CD4-positive, alpha-beta T cell (primary cell): ENCODE results near the gene TEX2. TPM values are rescaled to one million over a fixed set of nuclear protein-coding genes. Genes with fewer than 3 reads are reported as not detected.
A peak's percentile ranks its signal among the peaks of the same experiment; 100 is the strongest.

Source experiments
- ATAC-seq: fragments of 200-7000 bp; cut with Tn5 transposase; one replicate; pipeline ENCODE4 v1.10.0; 2022; ENCODE audit warnings: mild to moderate bottlenecking; ENCODE audit not compliant: poor library complexity
- CTCF ChIA-PET: fragments of 350-600 bp; sonication (Branson Sonifier 250); formaldehyde crosslinking; loops from one replicate; lab custom pipeline; 2021; ENCODE audit warnings: antibody characterized with exemption, inconsistent platforms; lab: Charles Lee
- POLR2A ChIA-PET: fragments of 350-600 bp; sonication (Branson Sonifier 250); formaldehyde crosslinking; loops from one replicate; lab custom pipeline; 2021; ENCODE audit warnings: antibody characterized with exemption, inconsistent platforms; lab: Charles Lee
- DNase-seq, 14 experiments: peaks; one replicate each; pipeline ENCODE4 v3.0.0-alpha.2; 2013 to 2020; ENCODE audit warnings: mixed read lengths in 2 of 14
- H3K27ac ChIP-seq, 2 donors: one replicate each; pipeline versions ENCODE4 v1.5.1 to v1.7.0; 2013; ENCODE audit warnings: low read length in 2 of 2, low read depth in 1 of 2, mild to moderate bottlenecking in 1 of 2
- H3K27me3 ChIP-seq, 2 experiments: 1 replicate in 1 of 2; 2 replicates in 1 of 2; pipeline versions ENCODE4 v1.6.1 to v1.7.0; 2013; ENCODE audit warnings: low read length in 2 of 2, control low read depth in 1 of 2, mild to moderate bottlenecking in 1 of 2, moderate library complexity in 1 of 2; ENCODE audit not compliant: insufficient read depth in 2 of 2, control insufficient read depth in 1 of 2
- H3K36me3 ChIP-seq: one replicate; pipeline ENCODE4 v1.6.1; 2013; ENCODE audit warnings: low read length, control low read depth; ENCODE audit not compliant: insufficient read depth
- H3K4me1 ChIP-seq: one replicate; pipeline ENCODE4 v1.6.1; 2013; ENCODE audit warnings: low read length, control low read depth; ENCODE audit not compliant: insufficient read depth
- H3K4me3 ChIP-seq: one replicate; pipeline ENCODE4 v1.5.1; 2013; ENCODE audit warnings: mild to moderate bottlenecking, low read length, moderate library complexity
- H3K9me3 ChIP-seq, 2 experiments: 1 replicate in 1 of 2; 2 replicates in 1 of 2; pipeline versions ENCODE4 v1.6.1 to v1.7.0; 2013; ENCODE audit warnings: low read length in 2 of 2, mild to moderate bottlenecking in 2 of 2, control low read depth in 1 of 2, moderate library complexity in 1 of 2; ENCODE audit not compliant: control insufficient read depth in 1 of 2, insufficient read depth in 1 of 2
- H3K27ac Mint-ChIP-seq: one replicate; pipeline ENCODE4 v1.8.0; 2020; ENCODE audit warnings: mixed read lengths
- H3K27me3 Mint-ChIP-seq: one replicate; pipeline ENCODE4 v1.8.0; 2021; ENCODE audit warnings: mixed read lengths
- H3K36me3 Mint-ChIP-seq: one replicate; pipeline ENCODE4 v1.8.0; 2021; ENCODE audit warnings: low read depth, mixed read lengths
- H3K4me1 Mint-ChIP-seq: one replicate; pipeline ENCODE4 v1.8.0; 2021; ENCODE audit warnings: low read depth, mixed read lengths
- H3K4me3 Mint-ChIP-seq: one replicate; pipeline ENCODE4 v1.8.0; 2020; ENCODE audit warnings: mild to moderate bottlenecking, mixed read lengths
- H3K9me3 Mint-ChIP-seq: one replicate; pipeline ENCODE4 v1.8.0; 2020; ENCODE audit warnings: mixed read lengths
- intact Hi-C, 2 experiments: fragments of 100-400 bp; cut with DNase I in 1 of 2; cut with micrococcal nuclease in 1 of 2; formaldehyde crosslinking; loops; one replicate each; pipeline versions ENCODE4 v1.15.1 to v1.9.0; 2023 to 2025; cut with DNase I, micrococcal nuclease
- total RNA-seq, 174 experiments: library from RNA in 2 of 174; stranded (reverse) in 2 of 174; gene quantifications; one replicate each; pipeline ENCODE4 v1.2.3 and lab custom pipeline; 2021 to 2026
- TF ChIP-seq, protein P1 (sequence below): fragments of 200-600 bp; IDR thresholded peaks from one replicate; pipeline ENCODE4 v1.8.0; 2022; ENCODE audit warnings: antibody characterized with exemption, mild to moderate bottlenecking

The TEX2 gene
- total RNA-seq, 2 experiments from 2014 or later, result 8.6 to 8.9 TPM

DNA sequence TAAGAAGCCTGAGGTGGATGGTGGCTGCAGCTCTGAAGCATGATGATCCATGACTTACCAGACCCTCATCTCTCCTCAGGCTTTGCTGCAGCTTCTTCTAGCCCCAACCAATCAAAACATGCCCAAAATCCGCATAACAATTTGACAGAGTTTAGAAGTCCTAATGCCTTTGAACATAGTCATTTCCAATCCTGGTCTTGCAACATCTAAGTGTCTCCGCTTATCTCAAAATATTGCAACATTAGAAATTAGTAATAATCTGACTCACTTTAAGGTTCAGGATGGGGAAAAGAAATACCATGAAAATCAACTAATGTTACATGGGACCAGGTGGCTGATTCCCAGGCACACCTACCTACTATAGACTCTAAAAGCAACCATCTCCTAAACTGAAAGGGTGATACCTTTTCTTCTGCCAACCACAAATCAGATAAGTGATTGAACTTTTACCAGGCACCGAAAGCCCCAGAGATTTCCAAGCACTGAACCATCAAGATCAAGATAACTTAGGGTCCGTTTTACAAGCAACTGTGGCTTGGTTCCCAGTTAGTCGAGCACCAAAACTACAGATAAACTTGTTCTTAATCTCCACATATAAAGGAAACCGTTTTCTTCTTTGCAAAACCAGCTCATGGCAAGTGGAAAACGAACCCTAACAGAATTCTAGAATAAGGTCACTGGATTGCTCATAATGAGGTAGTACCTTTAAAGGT is 147.1 kb downstream of the TEX2 start:
- no peaks in the 10 kb centered on the region for H3K27me3 Mint-ChIP-seq
- no peaks in the 10 kb centered on the region for H3K9me3 Mint-ChIP-seq
- DNase-seq, result peak in 1 of 14 experiments; percentile 45
- Histone ChIP-seq H3K4me3 (no peak overlapping the region), H3K4me1 (peaks cover 63% of the 10 kb centered on the region), H3K36me3 (peaks cover 16% of the 10 kb centered on the region), H3K9me3 (no peaks in the 10 kb centered on the region), H3K27ac (no peak overlapping the region), H3K27me3 (no peaks in the 10 kb centered on the region)
- peaks cover 20% of the 10 kb centered on the region for H3K36me3 Mint-ChIP-seq
- no peak for ATAC-seq
- peak overlapping the region; percentile 69 for H3K27ac Mint-ChIP-seq
- TF ChIP-seq, protein P1, sequence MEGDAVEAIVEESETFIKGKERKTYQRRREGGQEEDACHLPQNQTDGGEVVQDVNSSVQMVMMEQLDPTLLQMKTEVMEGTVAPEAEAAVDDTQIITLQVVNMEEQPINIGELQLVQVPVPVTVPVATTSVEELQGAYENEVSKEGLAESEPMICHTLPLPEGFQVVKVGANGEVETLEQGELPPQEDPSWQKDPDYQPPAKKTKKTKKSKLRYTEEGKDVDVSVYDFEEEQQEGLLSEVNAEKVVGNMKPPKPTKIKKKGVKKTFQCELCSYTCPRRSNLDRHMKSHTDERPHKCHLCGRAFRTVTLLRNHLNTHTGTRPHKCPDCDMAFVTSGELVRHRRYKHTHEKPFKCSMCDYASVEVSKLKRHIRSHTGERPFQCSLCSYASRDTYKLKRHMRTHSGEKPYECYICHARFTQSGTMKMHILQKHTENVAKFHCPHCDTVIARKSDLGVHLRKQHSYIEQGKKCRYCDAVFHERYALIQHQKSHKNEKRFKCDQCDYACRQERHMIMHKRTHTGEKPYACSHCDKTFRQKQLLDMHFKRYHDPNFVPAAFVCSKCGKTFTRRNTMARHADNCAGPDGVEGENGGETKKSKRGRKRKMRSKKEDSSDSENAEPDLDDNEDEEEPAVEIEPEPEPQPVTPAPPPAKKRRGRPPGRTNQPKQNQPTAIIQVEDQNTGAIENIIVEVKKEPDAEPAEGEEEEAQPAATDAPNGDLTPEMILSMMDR, result no peak
- CTCF ChIA-PET, result interaction anchor here (1.0 to 1.2 kb wide), 2 partner anchors 87 to 90 kb away, joined by 3 read pairs; no protein-coding TSS in a partner anchor
- H3K4me1 Mint-ChIP-seq, result peaks cover 61% of the 10 kb centered on the region
- intact Hi-C loops, result no loop called here
- H3K4me3 Mint-ChIP-seq, result peak overlapping the region; percentile 57
- POLR2A ChIA-PET, result interaction anchor here (0.5 to 4.0 kb wide), 10 partner anchors 9 to 63 kb away, joined by 3 to 12 read pairs (median 3); partner anchors contain the start of gene ERN1

DNA sequence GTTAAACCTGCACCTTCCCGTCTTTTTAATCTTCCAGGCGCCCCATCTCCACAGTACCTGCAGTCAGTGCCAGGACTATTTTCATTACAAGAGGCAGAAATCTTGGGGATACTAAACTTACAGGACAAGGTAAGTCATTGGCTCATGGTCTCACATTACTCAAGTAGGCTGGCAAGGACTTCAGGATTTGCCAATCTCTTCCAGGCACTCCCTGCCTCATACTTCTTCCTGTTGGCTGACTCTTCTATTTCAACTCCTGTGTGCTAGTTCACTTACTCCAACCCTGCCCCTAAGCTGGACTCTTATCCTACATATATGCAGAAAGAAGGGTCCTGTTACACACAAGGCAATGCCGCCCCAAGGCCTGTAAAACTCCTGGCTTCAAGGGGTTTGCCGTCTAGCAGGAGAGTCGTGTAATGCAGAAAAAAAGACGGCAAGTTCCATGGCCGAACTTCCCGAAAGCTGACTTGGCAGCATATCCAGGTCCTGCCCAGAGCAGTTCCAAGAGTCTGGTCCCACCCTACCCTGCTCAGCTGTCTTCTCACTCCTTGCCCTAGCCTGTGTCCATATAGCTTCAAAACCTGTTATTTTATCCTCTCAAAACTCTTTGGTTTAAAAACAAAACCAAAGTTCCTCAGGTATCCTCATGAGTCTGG is 147.9 kb downstream of the TEX2 start:
- H3K36me3 ChIP-seq, result peaks cover 16% of the 10 kb centered on the region
- Mint-ChIP-seq H3K4me3 (no peak overlapping the region), H3K36me3 (peaks cover 23% of the 10 kb centered on the region), H3K27me3 (no peaks in the 10 kb centered on the region), H3K4me1 (peaks cover 61% of the 10 kb centered on the region), H3K9me3 (no peaks in the 10 kb centered on the region), H3K27ac (peak overlapping the region; percentile 69)
- ChIA-PET POLR2A (interaction anchor here (0.5 to 2.2 kb wide), 8 partner anchors 9 to 63 kb away, joined by 3 to 10 read pairs (median 3); partner anchors contain the start of gene ERN1), CTCF (interaction anchor here (0.8 to 1.5 kb wide), 3 partner anchors 51 to 90 kb away, joined by 3 to 6 read pairs (median 3); no protein-coding TSS in a partner anchor)
- no peaks in the 10 kb centered on the region for H3K9me3 ChIP-seq
- peaks cover 61% of the 10 kb centered on the region for H3K4me1 ChIP-seq
- no peaks in the 10 kb centered on the region for H3K27me3 ChIP-seq
- ATAC-seq (no peak), DNase-seq (no peak)
- TF ChIP-seq, protein P1, result no peak
- intact Hi-C loops, result no loop called here
- no peak overlapping the region for H3K4me3 ChIP-seq
- no peak overlapping the region for H3K27ac ChIP-seq

DNA sequence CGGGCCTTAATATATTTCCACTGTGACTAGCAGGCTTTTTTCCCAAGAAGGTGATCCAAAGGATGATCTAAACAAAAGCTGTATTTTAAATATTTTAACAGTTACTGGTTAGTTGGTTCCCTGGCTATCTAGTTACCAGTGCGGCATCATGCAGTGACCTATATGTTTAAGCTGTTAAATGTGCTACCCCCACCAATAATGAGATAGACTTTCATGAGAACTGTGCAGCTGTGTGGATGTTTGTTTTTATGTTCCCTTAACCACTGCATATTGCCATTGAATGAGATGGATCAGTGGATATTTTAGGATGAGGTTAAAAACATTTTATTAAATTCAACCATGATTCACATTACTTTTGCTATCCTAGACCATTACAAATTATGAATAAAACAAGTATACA is 150.1 kb downstream of the TEX2 start:
- ChIA-PET CTCF (interaction anchor here (0.9 kb wide), 1 partner anchor 21 kb away, joined by 3 read pairs; no protein-coding TSS in a partner anchor), POLR2A (interaction anchor here (0.8 to 2.2 kb wide), 4 partner anchors 8 to 45 kb away, joined by 3 to 5 read pairs (median 4); no protein-coding TSS in a partner anchor)
- Mint-ChIP-seq H3K27me3 (no peaks in the 10 kb centered on the region), H3K36me3 (peaks cover 23% of the 10 kb centered on the region), H3K4me1 (peaks cover 70% of the 10 kb centered on the region), H3K27ac (peak overlapping the region; percentile 38), H3K4me3 (no peak overlapping the region), H3K9me3 (no peaks in the 10 kb centered on the region)
- no peak for DNase-seq
- ATAC-seq, result no peak
- intact Hi-C loops, result loop anchor here in 1 of 2 experiments (5.0 kb wide), 1 partner anchor 36 kb away; no protein-coding TSS in a partner anchor
- TF ChIP-seq, protein P1, result no peak
- Histone ChIP-seq H3K27me3 (no peaks in the 10 kb centered on the region), H3K27ac (no peak overlapping the region), H3K4me1 (peaks cover 56% of the 10 kb centered on the region), H3K9me3 (no peaks in the 10 kb centered on the region), H3K36me3 (peaks cover 16% of the 10 kb centered on the region), H3K4me3 (no peak overlapping the region)
